ENCODE data around the gene ADCY6. TPM values are rescaled to one million over a fixed set of nuclear protein-coding genes. Genes with fewer than 3 reads are reported as not detected.

ADCY6 gene
- total RNA-seq, 2 donors from 2014 or later, result 84.7 to 121 TPM

DNA sequence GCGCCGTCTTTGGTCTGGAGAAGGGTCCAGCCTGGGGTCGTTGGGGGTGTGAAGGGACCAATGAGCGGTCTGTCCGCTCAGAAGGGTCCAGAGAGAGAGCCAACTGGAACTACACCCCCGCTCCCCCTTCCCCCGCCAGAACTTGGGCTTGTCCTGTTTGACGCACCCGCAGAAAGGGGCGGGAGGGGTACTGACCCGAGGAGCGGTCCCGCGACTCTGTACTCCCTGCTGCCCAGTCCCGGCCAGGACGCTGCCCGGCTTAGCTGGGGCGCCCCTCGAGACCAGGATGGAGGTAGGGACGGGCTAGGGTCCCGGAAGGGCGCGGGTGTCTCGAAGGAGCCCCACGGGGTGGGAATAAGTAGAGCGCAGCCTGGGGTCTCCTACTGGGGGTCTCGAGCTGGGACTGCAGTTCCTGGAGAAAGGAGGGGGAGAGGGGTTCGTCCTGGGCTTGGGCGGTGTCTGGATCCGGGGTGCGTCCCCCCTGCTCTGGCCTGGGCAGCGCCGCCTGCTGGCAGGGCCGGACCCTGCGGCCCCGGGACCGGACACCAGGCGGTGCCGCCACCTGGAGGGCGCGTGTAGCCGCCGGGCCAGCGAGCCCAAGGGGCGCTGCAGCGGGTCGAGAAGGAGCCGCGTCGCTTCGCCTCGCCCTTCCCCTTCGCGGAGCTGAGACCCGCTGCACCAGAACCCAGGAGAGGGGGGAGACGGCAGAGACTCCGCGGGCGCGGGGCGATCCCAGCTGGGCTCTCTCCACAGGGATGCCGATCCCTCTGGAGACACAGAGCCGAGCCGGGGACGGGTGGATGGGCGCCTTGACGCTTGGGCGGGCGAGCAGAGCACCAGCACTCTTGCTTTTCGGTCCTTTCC lies 25.6 kb upstream of the ADCY6 start:
- Histone ChIP-seq H3K4me1 (peaks cover 8% of the 10 kb centered on the region), H3K36me3 (no peaks in the 10 kb centered on the region), H3K27ac (peak overlapping the region; percentile 89), H3K9me3 (no peaks in the 10 kb centered on the region), H3K9ac (ENCODE audit: low read depth in 2 of 2, low read length in 2 of 2) (peak overlapping the region; percentile 92 to 94), H3K4me3 (peak overlapping the region; percentile 60), H3K27me3 (no peaks in the 10 kb centered on the region)
- peak; percentile 92 for DNase-seq
- intact Hi-C loops (cut with DNase I), result no loop called here
- TF ChIP-seq, protein P1, sequence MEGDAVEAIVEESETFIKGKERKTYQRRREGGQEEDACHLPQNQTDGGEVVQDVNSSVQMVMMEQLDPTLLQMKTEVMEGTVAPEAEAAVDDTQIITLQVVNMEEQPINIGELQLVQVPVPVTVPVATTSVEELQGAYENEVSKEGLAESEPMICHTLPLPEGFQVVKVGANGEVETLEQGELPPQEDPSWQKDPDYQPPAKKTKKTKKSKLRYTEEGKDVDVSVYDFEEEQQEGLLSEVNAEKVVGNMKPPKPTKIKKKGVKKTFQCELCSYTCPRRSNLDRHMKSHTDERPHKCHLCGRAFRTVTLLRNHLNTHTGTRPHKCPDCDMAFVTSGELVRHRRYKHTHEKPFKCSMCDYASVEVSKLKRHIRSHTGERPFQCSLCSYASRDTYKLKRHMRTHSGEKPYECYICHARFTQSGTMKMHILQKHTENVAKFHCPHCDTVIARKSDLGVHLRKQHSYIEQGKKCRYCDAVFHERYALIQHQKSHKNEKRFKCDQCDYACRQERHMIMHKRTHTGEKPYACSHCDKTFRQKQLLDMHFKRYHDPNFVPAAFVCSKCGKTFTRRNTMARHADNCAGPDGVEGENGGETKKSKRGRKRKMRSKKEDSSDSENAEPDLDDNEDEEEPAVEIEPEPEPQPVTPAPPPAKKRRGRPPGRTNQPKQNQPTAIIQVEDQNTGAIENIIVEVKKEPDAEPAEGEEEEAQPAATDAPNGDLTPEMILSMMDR (IDR thresholded peaks at IDR 0.05), result peak; percentile 99

DNA sequence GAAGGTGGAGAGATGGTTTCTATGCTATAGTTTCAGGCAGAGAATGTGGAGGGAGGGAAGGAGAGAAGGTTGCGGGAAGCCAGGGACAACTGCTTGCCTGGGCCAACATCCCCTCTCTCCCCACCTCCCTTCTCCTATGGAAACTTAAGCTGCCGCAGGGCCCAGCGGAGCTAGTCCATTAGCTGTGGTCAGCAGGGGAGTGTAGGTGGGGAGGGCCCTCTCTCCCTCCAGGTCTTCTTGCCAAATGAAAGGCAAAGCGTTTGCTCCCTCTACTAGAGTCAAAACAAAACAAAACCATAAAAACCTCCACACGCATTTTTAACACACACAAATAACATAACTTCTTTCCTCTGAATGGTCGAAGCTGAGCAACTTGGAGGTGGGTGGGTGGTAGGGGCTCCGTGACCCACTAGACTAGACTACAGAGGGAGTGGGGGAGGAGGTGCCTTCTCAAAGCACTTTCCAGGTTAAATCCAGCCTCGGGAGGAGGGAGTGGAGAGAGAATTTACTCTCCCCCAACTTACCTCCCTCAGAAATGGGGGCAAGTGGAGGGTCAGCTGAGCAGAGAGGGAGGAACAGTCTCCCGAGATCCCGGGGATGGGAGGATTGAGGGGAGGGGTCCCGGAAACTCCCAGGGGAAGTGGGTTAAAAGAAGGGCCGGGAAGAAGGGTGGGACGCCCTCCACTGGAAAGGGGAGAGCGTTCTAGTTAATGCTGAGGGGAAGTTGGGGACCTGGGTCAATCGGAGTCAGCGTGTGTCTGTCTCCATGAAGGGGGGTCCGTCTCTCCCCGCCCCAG lies 24.8 kb upstream of the ADCY6 start:
- H3K27ac ChIP-seq, result peak overlapping the region; percentile 89
- H3K36me3 ChIP-seq, result no peaks in the 10 kb centered on the region
- intact Hi-C loops (cut with DNase I), result no loop called here
- H3K27me3 ChIP-seq, result no peaks in the 10 kb centered on the region
- H3K9me3 ChIP-seq, result no peaks in the 10 kb centered on the region
- DNase-seq, result no peak
- H3K4me1 ChIP-seq, result peaks cover 8% of the 10 kb centered on the region
- TF ChIP-seq, protein P1 (IDR thresholded peaks at IDR 0.05), result no peak
- H3K4me3 ChIP-seq, result peak overlapping the region; percentile 60
- peak overlapping the region; percentile 92 to 94 for H3K9ac ChIP-seq (ENCODE audit: low read depth in 2 of 2, low read length in 2 of 2)

DNA sequence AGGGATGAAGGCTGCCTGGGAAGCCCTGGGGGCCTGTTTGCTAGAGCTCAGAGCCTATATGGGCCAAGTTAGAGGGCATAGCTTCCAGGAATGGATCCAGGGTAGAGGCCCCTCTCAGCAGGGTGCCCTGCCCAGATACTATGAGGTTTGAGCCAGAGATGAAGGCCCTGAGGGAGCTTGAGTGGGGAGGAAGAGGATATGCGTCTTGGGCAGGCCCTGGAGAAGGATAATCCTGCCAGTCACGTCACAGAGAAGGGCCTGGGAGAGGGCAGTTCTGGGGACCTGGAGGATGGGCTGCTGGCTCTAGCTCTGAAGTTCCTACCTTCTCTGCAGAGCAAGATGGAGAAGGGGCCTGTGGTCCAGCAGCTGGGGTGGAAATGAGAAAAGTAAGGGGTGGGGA lies 23.5 kb upstream of the ADCY6 start:
- peak overlapping the region in 1 of 2 donors; percentile 17 for H3K9ac ChIP-seq (ENCODE audit: low read depth in 2 of 2, low read length in 2 of 2)

DNA sequence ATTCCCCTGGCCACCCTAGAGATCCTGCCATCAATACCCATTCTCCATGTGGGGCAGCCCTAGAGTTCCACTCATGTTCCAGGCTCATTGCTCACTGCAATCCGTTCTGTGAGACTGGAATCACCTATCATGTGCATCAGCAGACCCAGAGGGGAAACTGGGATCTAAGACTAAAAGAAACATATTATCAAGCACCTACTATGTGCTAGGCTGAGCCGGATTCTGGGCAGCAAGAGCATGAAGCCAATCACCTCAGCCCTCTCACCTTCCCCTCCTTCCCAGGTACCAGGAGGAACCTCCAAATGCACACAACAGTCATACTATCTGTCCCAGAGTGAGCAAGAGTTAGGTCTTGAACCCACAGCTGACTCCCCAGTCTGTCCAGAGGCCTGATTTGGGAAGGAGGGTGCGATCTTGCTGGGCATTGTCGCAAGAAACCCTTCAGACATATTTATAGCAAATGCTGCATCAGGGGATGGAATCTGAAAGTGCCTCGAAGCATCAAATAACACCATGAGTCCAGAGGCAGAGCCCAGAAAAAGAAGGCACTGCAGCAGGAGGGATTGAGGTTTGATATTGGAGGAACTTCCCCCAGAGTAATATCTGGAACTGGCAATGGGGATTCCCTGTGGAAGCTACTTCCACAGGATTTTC lies 22.7 kb upstream of the ADCY6 start:
- H3K36me3 ChIP-seq, result no peaks in the 10 kb centered on the region
- H3K4me1 ChIP-seq, result peaks cover 8% of the 10 kb centered on the region
- H3K27me3 ChIP-seq, result no peaks in the 10 kb centered on the region
- no peaks in the 10 kb centered on the region for H3K9me3 ChIP-seq
- H3K27ac ChIP-seq, result peak overlapping the region; percentile 54
- H3K9ac ChIP-seq (ENCODE audit: low read depth in 2 of 2, low read length in 2 of 2), result peak overlapping the region in 1 of 2 donors; percentile 9
- no peak overlapping the region for H3K4me3 ChIP-seq
- intact Hi-C loops (cut with DNase I), result no loop called here
- TF ChIP-seq, protein P1 (IDR thresholded peaks at IDR 0.05), result no peak
- DNase-seq, result no peak

More for the DNA sequence above, 23.5 kb upstream of the ADCY6 start:
- Histone ChIP-seq H3K9me3 (no peaks in the 10 kb centered on the region), H3K27me3 (no peaks in the 10 kb centered on the region), H3K27ac (peak overlapping the region; percentile 54), H3K4me1 (peaks cover 8% of the 10 kb centered on the region), H3K4me3 (no peak overlapping the region), H3K36me3 (no peaks in the 10 kb centered on the region)
- DNase-seq, result no peak
- TF ChIP-seq, protein P1 (IDR thresholded peaks at IDR 0.05), result no peak
- intact Hi-C loops (cut with DNase I), result no loop called here

DNA sequence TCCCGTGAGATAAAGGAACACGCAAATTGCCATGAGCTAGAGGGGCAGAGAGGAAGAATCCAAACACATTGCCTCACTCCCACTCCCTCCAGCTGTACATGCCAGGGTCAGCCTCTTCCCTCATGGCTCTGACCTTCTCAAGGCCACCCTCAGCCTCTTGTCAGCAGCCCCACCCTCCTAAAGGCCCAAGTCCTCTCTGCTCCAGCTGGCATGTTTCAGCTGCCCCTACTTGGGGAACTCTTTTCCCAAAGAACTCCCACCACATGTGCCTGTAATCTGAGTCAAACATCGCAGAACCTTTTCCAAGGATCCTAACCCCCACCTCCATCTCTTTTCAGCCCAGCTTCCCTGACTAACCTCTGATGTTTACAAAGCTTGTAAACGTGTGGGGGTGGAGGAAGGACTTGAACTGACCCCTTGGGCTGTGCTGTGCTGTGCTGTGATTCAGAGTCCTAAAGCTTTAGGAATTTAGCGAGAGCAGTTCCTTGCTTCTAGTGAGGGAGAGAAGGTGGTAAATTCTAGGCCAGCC lies 22.1 kb upstream of the ADCY6 start:
- H3K36me3 ChIP-seq, result no peaks in the 10 kb centered on the region
- peaks cover 2% of the 10 kb centered on the region for H3K4me1 ChIP-seq
- H3K9ac ChIP-seq (ENCODE audit: low read depth in 2 of 2, low read length in 2 of 2), result peak overlapping the region in 1 of 2 donors; percentile 9
- peak overlapping the region; percentile 54 for H3K27ac ChIP-seq
- no peak for DNase-seq
- intact Hi-C loops (cut with DNase I), result no loop called here
- TF ChIP-seq, protein P1 (IDR thresholded peaks at IDR 0.05), result no peak
- no peaks in the 10 kb centered on the region for H3K27me3 ChIP-seq
- H3K4me3 ChIP-seq, result no peak overlapping the region
- H3K9me3 ChIP-seq, result no peaks in the 10 kb centered on the region
